Fibroblast of peridontal ligament (primary cell): Measurements from ENCODE around the gene DLAT.

Experiments
- DNase-seq: peaks from one replicate; pipeline ENCODE4 v3.0.0-alpha.2; 2010; ENCODE audit errors: extremely low read depth

DLAT gene

GRCh38 chr11:112024773-112025678, at the start of gene DLAT:
TSS of gene DLAT (plus strand) at chr11:112025408. CDS start at chr11:112025473, 65 bp downstream.
- DNase-seq, result peak; percentile 76

GRCh38 chr11:111976119-111976766, 49.0 kb upstream of the DLAT start:
- DNase-seq, result no peak

- DNase-seq, result no peak
Measured at GRCh38 chr11:111976767-111977145, 48.5 kb upstream of the DLAT start.

GRCh38 chr11:111977146-111978027, 47.8 kb upstream of the DLAT start:
- DNase-seq, result no peak

- DNase-seq, result peak; percentile 75
Measured at GRCh38 chr11:111978028-111978771, 47.0 kb upstream of the DLAT start.

- no peak for DNase-seq
Measured at GRCh38 chr11:111980062-111980461, 45.1 kb upstream of the DLAT start.

GRCh38 chr11:111981270-111981669, 43.9 kb upstream of the DLAT start:
- no peak for DNase-seq

- DNase-seq, result peak; percentile 47
Measured at GRCh38 chr11:111982019-111982464, 43.2 kb upstream of the DLAT start.

GRCh38 chr11:111982541-111983186, 42.5 kb upstream of the DLAT start:
- DNase-seq, result no peak

GRCh38 chr11:111983187-111983986, 41.8 kb upstream of the DLAT start:
- peak; percentile 63 for DNase-seq

GRCh38 chr11:111986589-111986988, 38.6 kb upstream of the DLAT start:
- no peak for DNase-seq

GRCh38 chr11:111990381-111990780, 34.8 kb upstream of the DLAT start:
- DNase-seq, result no peak

GRCh38 chr11:111992206-111992855, 32.9 kb upstream of the DLAT start:
- DNase-seq, result no peak

GRCh38 chr11:111996129-111996528, 29.1 kb upstream of the DLAT start:
- DNase-seq, result no peak

- DNase-seq, result peak; percentile 83
Measured at GRCh38 chr11:111996669-111997068, 28.5 kb upstream of the DLAT start.

- DNase-seq, result no peak
Measured at GRCh38 chr11:111999111-111999510, 26.1 kb upstream of the DLAT start.

GRCh38 chr11:112000703-112001102, 24.5 kb upstream of the DLAT start:
- DNase-seq, result no peak

- DNase-seq, result no peak
Measured at GRCh38 chr11:112002491-112003216, 22.6 kb upstream of the DLAT start.

GRCh38 chr11:112004389-112004788, 20.8 kb upstream of the DLAT start:
- no peak for DNase-seq
